Neuronal stem cell (in vitro differentiated cells): ENCODE measurements around the gene KLHL14.

ENCODE experiments used
- DNase-seq: peaks from one replicate; pipeline ENCODE4 v3.0.0-alpha.2; 2013; ENCODE audit warnings: low spot score
- H2AFZ ChIP-seq: one replicate; pipeline ENCODE4 v1.6.1; 2013; ENCODE audit warnings: mild to moderate bottlenecking, low read length, inconsistent platforms
- H2AK5ac ChIP-seq: 2 replicates; pipeline ENCODE4 v1.6.1; 2013; ENCODE audit warnings: low read depth, mild to moderate bottlenecking, inconsistent platforms, low read length, moderate library complexity, mixed read lengths
- H2BK120ac ChIP-seq: 2 replicates; pipeline ENCODE4 v1.6.1; 2013; ENCODE audit warnings: low read depth, mild to moderate bottlenecking, inconsistent platforms, low read length, moderate library complexity, mixed read lengths
- H2BK12ac ChIP-seq: one replicate; pipeline ENCODE4 v1.6.1; 2013; ENCODE audit warnings: low read length, inconsistent platforms
- H2BK15ac ChIP-seq: 2 replicates; pipeline ENCODE4 v1.6.1; 2013; ENCODE audit warnings: mild to moderate bottlenecking, low read length, inconsistent platforms, mixed read lengths
- H2BK5ac ChIP-seq: one replicate; pipeline ENCODE4 v1.6.1; 2013; ENCODE audit warnings: inconsistent platforms, mild to moderate bottlenecking, low read length, moderate library complexity
- H3K14ac ChIP-seq: one replicate; pipeline ENCODE4 v1.6.1; 2013; ENCODE audit warnings: low read length, inconsistent platforms
- H3K18ac ChIP-seq: 2 replicates; pipeline ENCODE4 v1.6.1; 2013; ENCODE audit warnings: low read length, inconsistent platforms
- H3K23ac ChIP-seq: 2 replicates; pipeline ENCODE4 v1.6.1; 2013; ENCODE audit warnings: low read depth, mild to moderate bottlenecking, mixed read lengths, low read length, inconsistent platforms; ENCODE audit not compliant: poor library complexity
- H3K27ac ChIP-seq: replicated peaks from 3 replicates; pipeline ENCODE4 v1.5.1; 2013; ENCODE audit warnings: low read length, inconsistent platforms
- H3K27me3 ChIP-seq, 3 experiments: 2 replicates each; pipeline ENCODE4 v1.6.1; 2013; ENCODE audit warnings: low read length in 3 of 3, mild to moderate bottlenecking in 2 of 3, inconsistent platforms in 1 of 3, low read depth in 1 of 3, mixed read lengths in 1 of 3, moderate library complexity in 1 of 3; ENCODE audit not compliant: control insufficient read depth in 3 of 3, insufficient read depth in 3 of 3
- H3K36me3 ChIP-seq, 2 donors: replicated peaks in 1 of 2; 2 replicates each; pipeline ENCODE4 v1.6.1; 2013; ENCODE audit warnings: low read length in 2 of 2; ENCODE audit not compliant: control insufficient read depth in 2 of 2, insufficient read depth in 2 of 2
- H3K4ac ChIP-seq: 2 replicates; pipeline ENCODE4 v1.6.1; 2013; ENCODE audit warnings: inconsistent platforms, mild to moderate bottlenecking, low read length, moderate library complexity
- H3K4me1 ChIP-seq, 2 donors: 1 replicate in 1 of 2; 2 replicates in 1 of 2; pipeline ENCODE4 v1.6.1; 2013; ENCODE audit warnings: low read length in 2 of 2, low read depth in 1 of 2; ENCODE audit not compliant: control insufficient read depth in 2 of 2, insufficient read depth in 1 of 2
- H3K4me2 ChIP-seq: one replicate; pipeline ENCODE4 v1.6.1; 2013; ENCODE audit warnings: mild to moderate bottlenecking, low read length, inconsistent platforms; ENCODE audit not compliant: insufficient read depth, poor library complexity, severe bottlenecking
- H3K4me3 ChIP-seq, 2 donors: 2 replicates each; pipeline ENCODE4 v1.5.1; 2013; ENCODE audit warnings: low read length in 2 of 2, mild to moderate bottlenecking in 2 of 2, inconsistent platforms in 1 of 2, moderate library complexity in 1 of 2
- H3K79me1 ChIP-seq: one replicate; pipeline ENCODE4 v1.6.1; 2013; ENCODE audit warnings: low read depth, mild to moderate bottlenecking, inconsistent platforms, low read length, moderate library complexity
- H3K9ac ChIP-seq: one replicate; pipeline ENCODE4 v1.6.1; 2013; ENCODE audit warnings: mild to moderate bottlenecking, low read depth, low read length, inconsistent platforms; ENCODE audit not compliant: poor library complexity
- H3K9me3 ChIP-seq, 2 donors: replicated peaks in 1 of 2; 2 replicates each; pipeline versions ENCODE3 to v1.6.1; 2013; ENCODE audit warnings: low read length in 2 of 2, mild to moderate bottlenecking in 2 of 2, inconsistent platforms in 1 of 2, low read depth in 1 of 2, mixed read lengths in 1 of 2, moderate library complexity in 1 of 2; ENCODE audit not compliant: control insufficient read depth in 2 of 2, insufficient read depth in 1 of 2
- H4K8ac ChIP-seq: one replicate; pipeline ENCODE4 v1.6.1; 2013; ENCODE audit warnings: low read depth, mild to moderate bottlenecking, inconsistent platforms, low read length, moderate library complexity
- H4K91ac ChIP-seq: one replicate; pipeline ENCODE4 v1.6.1; 2013; ENCODE audit warnings: low read length, low read depth, mild to moderate bottlenecking, inconsistent platforms; ENCODE audit not compliant: poor library complexity
- WGBS, 2 donors: extraction: QIAGEN DNeasy Blood & Tissue Kit; methylation state at CpG; one replicate each; pipeline ENCODE4 v1.1.7; 2013; ENCODE audit warnings: missing lambda C conversion rate in 2 of 2, mixed read lengths in 1 of 2; ENCODE audit not compliant: insufficient read length in 2 of 2, insufficient replicate concordance in 1 of 2; ENCODE audit errors: extremely low coverage in 2 of 2; 5-methylcytosine and 5-hydroxymethylcytosine counted together

The KLHL14 gene

DNA sequence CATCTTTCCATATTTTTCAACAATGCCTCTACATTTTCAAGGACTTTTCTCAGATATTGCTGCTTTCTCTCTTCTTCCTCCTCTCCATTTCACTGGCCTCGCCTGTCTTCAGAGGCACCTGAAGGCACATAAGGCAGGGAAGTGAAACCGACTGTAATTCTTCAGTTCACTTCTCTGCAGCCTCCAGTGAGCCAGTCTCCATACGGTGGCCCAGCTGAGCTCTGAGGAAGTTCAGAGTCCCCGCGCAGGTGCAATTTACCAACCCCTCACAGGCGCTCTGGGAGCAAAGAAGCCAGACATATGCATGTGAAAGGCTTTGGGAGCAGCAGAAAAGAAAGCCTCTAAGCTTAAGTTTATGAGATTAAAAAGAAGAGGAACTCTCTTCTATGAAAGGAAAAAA is 12.4 kb downstream of the KLHL14 start:
- H3K27ac ChIP-seq: no peak overlapping the region

DNA sequence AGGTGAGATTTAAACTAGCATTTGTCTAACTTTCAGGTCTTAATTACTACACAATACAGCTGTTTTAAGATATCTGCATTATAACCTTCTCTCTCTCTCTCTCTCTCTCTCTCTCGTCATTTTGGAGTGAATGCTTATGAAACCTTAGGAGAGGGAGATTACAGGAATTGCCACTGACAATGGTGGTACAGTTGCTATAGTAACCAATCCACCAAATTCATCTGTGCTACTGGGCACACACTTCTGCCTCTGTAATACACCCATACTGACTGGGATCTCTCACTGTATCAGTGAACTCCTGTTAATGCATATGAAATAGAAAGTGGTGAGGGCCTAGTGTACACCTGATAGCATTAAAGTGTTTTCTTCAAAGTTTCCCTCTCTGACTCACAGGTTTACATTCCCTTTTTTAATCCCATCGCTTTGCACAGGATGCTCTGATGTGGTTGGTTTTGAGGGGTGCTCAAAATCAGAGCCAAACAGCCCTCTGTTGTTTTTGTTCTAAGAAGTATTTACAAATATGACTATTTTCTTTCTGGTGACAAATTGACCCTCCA is 13.1 kb downstream of the KLHL14 start:
- no peak overlapping the region for H2BK120ac ChIP-seq
- no peak overlapping the region for H3K14ac ChIP-seq
- no peak overlapping the region for H2BK12ac ChIP-seq
- peaks cover 0 to 64% of the 10 kb centered on the region in 2 donors for H3K36me3 ChIP-seq
- no peak overlapping the region for H2BK5ac ChIP-seq
- no peak overlapping the region for H2AFZ ChIP-seq
- H3K27ac ChIP-seq: no peak overlapping the region
- no peak overlapping the region for H3K9ac ChIP-seq
- H3K4me2 ChIP-seq: no peak overlapping the region
- H4K91ac ChIP-seq: no peak overlapping the region
- no peak overlapping the region for H3K23ac ChIP-seq
- H3K4me1 ChIP-seq: peaks cover 3 to 4% of the 10 kb centered on the region in 2 donors
- H3K18ac ChIP-seq: no peak overlapping the region
- H3K4ac ChIP-seq: no peak overlapping the region
- DNase-seq: no peak
- no peak overlapping the region for H2AK5ac ChIP-seq
- no peaks in the 10 kb centered on the region for H3K27me3 ChIP-seq
- no CpG with 5 or more reads among the region's 2 CpGs for WGBS, 2 donors
- H4K8ac ChIP-seq: no peak overlapping the region
- H3K4me3 ChIP-seq: no peak overlapping the region
- H3K79me1 ChIP-seq: no peaks in the 10 kb centered on the region
- no peak overlapping the region for H2BK15ac ChIP-seq
- peaks cover 0 to 13% of the 10 kb centered on the region in 2 donors for H3K9me3 ChIP-seq

More for the DNA sequence above, 12.4 kb downstream of the KLHL14 start:
- Histone ChIP-seq H3K23ac (no peak overlapping the region), H3K79me1 (no peaks in the 10 kb centered on the region), H2BK5ac (no peak overlapping the region), H2AFZ (peak overlapping the region; percentile 19), H3K36me3 (peaks cover 0 to 64% of the 10 kb centered on the region in 2 donors), H2BK15ac (no peak overlapping the region), H2AK5ac (no peak overlapping the region), H2BK120ac (no peak overlapping the region), H4K8ac (no peak overlapping the region), H3K27me3 (no peaks in the 10 kb centered on the region), H3K4me1 (peaks cover 0 to 3% of the 10 kb centered on the region in 2 donors), H4K91ac (no peak overlapping the region), H3K4ac (no peak overlapping the region), H3K9me3 (peaks cover 0 to 13% of the 10 kb centered on the region in 2 donors), H3K14ac (no peak overlapping the region), H3K4me3 (no peak overlapping the region), H3K4me2 (no peak overlapping the region), H3K18ac (no peak overlapping the region), H2BK12ac (no peak overlapping the region), H3K9ac (no peak overlapping the region)
- DNase-seq: no peak
- WGBS, 2 donors: no CpG with 5 or more reads among the region's 6 CpGs

DNA sequence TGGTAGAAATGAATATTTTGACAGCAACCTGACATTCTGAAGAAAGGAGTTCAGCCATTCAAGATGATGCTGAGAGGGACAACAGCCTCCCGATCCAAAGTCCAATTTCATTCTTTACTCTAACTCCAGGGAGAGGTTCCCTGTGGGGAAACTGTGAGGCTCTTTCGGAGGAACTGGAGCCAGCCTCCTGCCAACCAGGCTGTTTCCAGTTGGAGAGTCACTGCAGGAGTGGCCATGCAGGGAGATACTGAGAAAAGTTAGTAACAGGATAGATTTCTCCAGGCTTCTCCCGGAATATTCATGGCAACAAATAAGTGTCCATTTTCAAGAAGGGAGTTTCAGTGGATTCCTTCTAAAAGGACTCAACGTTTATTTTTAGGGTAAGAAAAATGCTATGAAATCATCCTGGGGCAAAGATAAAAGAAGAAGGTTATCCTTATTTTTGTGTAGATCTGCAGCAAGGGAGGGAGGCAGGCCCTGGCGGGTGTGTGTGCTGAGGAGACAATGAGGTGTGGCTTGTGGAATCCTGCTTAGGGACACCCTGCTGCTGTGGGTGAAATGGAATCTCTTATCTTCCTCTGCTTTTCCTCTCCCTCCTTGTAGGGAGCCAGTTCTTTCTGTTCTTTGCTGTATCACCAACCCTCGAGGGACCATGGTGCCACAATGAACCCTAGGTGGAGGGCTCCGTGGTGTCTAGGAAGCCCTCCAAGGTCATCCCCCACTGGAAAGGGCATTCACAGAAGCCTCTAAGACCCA is 18.1 kb downstream of the KLHL14 start:
- Histone ChIP-seq H2AFZ (no peak overlapping the region), H3K9me3 (peaks cover 0 to 25% of the 10 kb centered on the region in 2 donors), H3K27me3 (no peaks in the 10 kb centered on the region), H2AK5ac (no peak overlapping the region), H3K4me2 (no peak overlapping the region), H2BK15ac (no peak overlapping the region), H3K23ac (no peak overlapping the region), H3K4me3 (no peak overlapping the region), H3K27ac (no peak overlapping the region), H2BK12ac (no peak overlapping the region), H3K36me3 (peaks cover 0 to 68% of the 10 kb centered on the region in 2 donors), H3K79me1 (no peaks in the 10 kb centered on the region), H3K4ac (no peak overlapping the region), H3K14ac (no peak overlapping the region), H3K4me1 (peaks cover 0 to 8% of the 10 kb centered on the region in 2 donors), H4K91ac (no peak overlapping the region), H2BK5ac (no peak overlapping the region), H3K18ac (no peak overlapping the region), H2BK120ac (no peak overlapping the region), H4K8ac (no peak overlapping the region), H3K9ac (no peak overlapping the region)
- no CpG with 5 or more reads among the region's 7 CpGs for WGBS, 2 donors
- no peak for DNase-seq

DNA sequence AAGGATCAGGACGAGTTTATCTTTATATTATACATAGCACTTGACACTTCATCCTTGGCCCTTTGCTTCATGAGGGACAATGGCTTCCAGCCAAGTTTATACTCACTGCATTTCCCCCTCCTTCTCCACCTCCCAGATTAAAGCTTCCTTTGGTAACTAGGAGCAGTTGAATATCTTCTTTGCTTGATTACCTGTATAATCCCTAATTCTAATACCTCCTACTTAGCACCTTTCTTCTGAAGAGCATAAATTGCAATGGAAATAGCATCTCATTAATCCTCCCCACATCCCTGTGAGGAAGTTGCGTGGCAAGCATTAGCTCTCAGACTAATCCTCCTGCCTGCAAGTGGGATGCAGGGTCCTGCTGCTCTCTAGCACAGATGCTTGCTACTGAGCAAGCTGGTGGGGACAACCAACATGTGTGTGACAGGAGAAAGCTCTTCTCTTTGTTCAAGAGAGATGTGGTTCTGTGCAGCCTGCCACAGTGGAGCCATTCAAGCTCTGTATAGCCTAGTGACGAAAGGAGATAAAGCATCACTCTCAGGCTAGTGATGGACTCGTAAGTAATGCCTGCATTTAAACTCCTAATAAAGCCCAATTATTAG is 19.1 kb downstream of the KLHL14 start:
- Histone ChIP-seq H3K4me2 (no peak overlapping the region), H3K79me1 (no peaks in the 10 kb centered on the region), H2BK5ac (no peak overlapping the region), H3K27me3 (no peaks in the 10 kb centered on the region), H3K27ac (no peak overlapping the region), H2AFZ (no peak overlapping the region), H4K8ac (no peak overlapping the region), H3K4ac (no peak overlapping the region), H2BK12ac (no peak overlapping the region), H3K4me1 (peaks cover 0 to 8% of the 10 kb centered on the region in 2 donors), H3K36me3 (peaks cover 0 to 68% of the 10 kb centered on the region in 2 donors), H2BK120ac (no peak overlapping the region), H2AK5ac (no peak overlapping the region), H3K4me3 (no peak overlapping the region), H3K23ac (no peak overlapping the region), H3K14ac (no peak overlapping the region), H3K9me3 (peaks cover 0 to 22% of the 10 kb centered on the region in 2 donors), H4K91ac (no peak overlapping the region), H3K9ac (no peak overlapping the region), H2BK15ac (no peak overlapping the region), H3K18ac (no peak overlapping the region)
- DNase-seq: no peak
- WGBS, 2 donors: no CpG with 5 or more reads among the region's 4 CpGs
